ENCODE results near the gene CD84. TPM values are rescaled to one million over a fixed set of nuclear protein-coding genes. Genes with fewer than 3 reads are reported as not detected.
"Not testable (repeated sequence)": the region's sequence is repeated elsewhere in the genome, so short reads cannot be mapped to it uniquely, and the experiment has no call there.

The CD84 gene
- total RNA-seq, 1 experiment from 2014 or later = not detected

DNA sequence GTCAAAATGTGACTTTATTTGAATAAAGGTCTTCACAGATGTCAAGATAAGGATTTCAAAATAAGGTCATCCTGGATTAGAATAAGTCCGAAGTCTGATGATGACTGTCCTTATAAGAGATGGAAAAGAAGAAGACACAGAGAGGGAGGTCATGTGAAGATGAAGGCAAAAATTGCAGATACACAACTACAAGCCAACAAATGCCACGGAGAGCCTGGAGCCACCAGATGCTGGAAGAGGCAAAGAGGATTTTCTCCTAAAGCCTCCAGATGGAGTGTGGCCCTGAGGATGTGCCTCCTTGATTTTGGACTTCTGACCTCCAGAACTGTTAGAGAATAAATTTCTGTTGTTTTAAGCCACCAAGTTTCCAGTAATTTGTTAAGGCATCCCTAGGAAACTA, 36.4 kb upstream of the CD84 start:
- no peak for DNase-seq (ENCODE audit: low read depth, low spot score)
- in situ Hi-C loops (cut with HindIII; ENCODE audit: low pct_unique_long_range_greater_than_20kb, low sequenced_read_pairs) = no loop called here

DNA sequence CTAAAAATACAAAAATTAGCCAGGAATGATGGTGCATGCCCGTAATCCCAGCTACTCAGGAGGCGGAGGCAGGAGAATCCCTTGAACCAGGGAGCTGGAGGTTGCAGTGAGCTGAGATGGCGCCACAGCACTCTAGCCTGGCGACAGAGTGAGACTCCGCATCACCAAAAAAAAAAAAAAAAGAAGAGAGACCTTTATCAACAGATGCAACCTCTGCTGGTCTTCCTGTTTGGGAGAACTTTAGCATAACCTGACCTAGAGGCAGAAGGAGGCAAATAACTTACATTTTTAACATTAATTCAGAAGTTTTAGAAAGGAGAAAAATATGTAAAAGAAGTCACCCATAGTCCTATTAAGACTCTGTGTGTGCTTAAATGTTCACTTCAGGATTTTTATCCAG, 35.1 kb upstream of the CD84 start:
- DNase-seq (ENCODE audit: low read depth, low spot score) = no peak
- in situ Hi-C loops (cut with HindIII; ENCODE audit: low pct_unique_long_range_greater_than_20kb, low sequenced_read_pairs) = no loop called here

DNA sequence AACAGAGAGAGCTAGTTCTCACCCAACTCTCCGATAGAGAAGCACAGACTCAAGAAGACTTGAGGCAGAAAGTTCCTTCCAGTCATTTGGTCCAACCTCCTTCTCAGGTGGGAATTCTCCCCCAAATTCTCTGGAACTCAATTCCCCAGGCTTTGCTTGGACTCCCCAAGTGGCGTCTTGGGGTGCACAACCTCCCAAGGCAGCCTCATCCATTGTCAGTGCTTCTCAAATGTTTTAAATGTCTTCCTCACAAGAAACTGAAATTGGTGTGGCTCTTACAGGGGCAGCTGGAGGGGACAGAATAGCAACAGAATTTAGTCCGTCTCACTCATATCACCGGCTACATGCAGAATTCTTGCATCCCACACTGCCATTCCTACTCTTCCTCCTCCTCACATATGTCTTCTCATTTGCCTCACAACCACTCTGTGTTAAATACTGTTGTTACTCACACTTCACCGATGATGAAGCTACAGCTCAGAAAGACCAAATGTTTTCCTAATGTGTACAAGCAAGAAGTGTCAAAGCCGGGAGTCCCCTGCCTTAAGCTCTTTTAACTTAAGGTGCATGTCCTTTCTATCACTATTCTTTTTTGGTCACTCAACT, 33.4 kb upstream of the CD84 start:
- DNase-seq (ENCODE audit: low read depth, low spot score) = no peak
- in situ Hi-C loops (cut with HindIII; ENCODE audit: low pct_unique_long_range_greater_than_20kb, low sequenced_read_pairs) = no loop called here

DNA sequence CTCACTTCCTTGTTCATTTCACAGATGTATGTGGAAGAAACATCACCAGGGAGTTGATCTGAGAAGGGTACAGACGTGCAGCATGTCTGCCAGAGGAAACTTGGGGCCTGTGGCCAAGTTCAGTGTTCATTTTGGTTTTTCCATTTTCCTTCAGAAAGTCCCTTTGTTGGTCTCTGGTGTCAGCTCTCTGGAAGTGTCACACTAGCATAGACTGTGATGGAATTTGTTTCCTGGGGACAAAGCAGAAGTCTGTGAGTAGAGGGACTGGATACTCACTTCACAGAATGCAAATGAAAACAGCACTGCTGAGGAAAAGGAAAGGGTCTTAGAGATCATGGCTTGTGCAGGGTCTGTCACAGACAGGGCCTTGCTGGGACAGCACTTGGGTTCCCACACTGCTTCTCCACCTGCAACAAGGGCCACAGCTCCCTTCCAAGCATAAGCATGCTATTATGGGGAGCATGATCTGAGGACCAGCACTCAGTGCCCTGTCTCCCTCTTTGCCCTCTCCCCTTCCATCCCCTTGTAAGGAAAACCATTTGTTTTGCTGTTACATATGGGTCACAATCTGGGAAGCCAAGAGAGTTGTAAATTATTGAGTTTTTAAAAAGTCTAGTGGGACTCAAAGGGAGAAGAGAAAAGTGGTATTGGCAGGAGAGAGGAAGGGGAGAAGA, 31.4 kb upstream of the CD84 start:
- in situ Hi-C loops (cut with HindIII; ENCODE audit: low pct_unique_long_range_greater_than_20kb, low sequenced_read_pairs) = no loop called here
- DNase-seq (ENCODE audit: low read depth, low spot score) = no peak

DNA sequence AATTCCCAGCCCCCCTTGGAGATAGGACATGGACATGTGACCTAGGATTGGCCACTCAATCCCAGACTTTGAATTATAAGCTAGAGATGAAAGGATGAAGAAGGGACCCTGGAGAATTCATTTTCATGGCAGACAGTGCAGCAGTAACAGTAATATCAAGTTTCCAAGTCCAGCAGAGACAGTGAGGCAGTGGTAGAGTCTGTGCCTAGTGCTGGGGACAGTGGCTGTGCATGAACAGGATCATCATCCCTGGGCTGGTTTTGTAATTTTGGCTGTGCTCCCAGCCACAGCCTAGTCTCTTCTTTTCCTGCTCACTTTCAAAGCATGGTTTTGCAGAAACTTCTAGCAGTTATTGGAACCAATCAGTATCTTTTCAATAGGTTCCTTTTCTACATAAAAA, 29.6 kb upstream of the CD84 start:
- no peak for DNase-seq (ENCODE audit: low read depth, low spot score)
- in situ Hi-C loops (cut with HindIII; ENCODE audit: low pct_unique_long_range_greater_than_20kb, low sequenced_read_pairs) = no loop called here

DNA sequence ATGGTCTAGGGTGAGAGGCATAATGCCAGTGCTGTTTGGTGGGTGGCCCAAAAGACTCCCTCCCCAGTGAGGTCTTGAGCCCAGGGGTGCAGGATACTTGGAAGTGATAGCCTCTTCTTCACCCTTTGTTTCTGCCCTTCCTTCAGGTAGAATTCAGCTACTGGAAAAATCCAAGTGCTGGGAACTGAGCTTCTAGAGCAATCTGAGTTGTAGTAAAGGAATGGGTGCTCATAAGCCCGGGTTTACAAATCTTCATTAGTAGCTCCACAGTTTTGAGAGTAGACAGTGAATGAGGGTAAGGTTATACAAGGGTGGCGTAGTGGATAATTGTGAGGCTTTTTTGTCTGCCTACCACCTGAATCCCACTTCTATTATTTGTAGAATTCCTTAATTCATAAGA, 29.2 kb upstream of the CD84 start:
- DNase-seq (ENCODE audit: low read depth, low spot score) = no peak
- in situ Hi-C loops (cut with HindIII; ENCODE audit: low pct_unique_long_range_greater_than_20kb, low sequenced_read_pairs) = no loop called here

DNA sequence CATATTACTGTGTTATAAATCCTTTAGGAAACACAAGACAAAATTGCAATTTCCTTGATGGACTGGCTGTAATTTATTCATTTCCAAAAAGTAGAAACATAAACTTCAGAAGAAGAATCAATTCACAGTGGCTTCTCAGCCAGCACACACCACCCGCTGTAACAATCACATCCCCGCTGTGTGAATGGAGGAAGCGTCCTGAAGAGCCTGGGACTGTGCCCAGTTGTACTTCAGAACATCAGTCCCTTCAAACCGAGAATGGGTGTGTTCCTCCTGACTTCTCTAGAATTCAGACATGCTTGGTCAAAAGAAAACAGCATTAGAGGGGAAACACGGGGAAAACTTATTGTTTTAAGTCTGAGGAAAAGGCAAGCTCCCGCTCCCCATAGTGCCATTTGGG, 28.8 kb upstream of the CD84 start:
- DNase-seq (ENCODE audit: low read depth, low spot score) = no peak
- in situ Hi-C loops (cut with HindIII; ENCODE audit: low pct_unique_long_range_greater_than_20kb, low sequenced_read_pairs) = no loop called here

DNA sequence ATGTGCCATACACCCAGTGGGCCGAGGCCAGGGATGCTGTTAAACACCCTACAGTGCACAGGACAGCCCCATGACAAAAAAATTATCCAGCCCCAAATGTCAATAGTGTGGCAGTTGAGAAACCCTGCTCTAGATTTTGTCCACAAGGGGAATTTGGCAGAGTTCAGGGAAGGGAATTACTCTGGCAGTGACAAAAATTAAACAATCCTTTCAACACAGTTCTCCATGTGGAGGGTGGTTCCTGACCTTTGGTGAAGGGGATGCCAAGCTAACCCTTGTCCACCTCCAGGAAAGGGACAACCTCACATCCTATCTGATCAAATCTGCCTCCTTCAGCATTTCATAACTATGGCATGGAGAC, 28.4 kb upstream of the CD84 start:
- in situ Hi-C loops (cut with HindIII; ENCODE audit: low pct_unique_long_range_greater_than_20kb, low sequenced_read_pairs) = no loop called here

DNA sequence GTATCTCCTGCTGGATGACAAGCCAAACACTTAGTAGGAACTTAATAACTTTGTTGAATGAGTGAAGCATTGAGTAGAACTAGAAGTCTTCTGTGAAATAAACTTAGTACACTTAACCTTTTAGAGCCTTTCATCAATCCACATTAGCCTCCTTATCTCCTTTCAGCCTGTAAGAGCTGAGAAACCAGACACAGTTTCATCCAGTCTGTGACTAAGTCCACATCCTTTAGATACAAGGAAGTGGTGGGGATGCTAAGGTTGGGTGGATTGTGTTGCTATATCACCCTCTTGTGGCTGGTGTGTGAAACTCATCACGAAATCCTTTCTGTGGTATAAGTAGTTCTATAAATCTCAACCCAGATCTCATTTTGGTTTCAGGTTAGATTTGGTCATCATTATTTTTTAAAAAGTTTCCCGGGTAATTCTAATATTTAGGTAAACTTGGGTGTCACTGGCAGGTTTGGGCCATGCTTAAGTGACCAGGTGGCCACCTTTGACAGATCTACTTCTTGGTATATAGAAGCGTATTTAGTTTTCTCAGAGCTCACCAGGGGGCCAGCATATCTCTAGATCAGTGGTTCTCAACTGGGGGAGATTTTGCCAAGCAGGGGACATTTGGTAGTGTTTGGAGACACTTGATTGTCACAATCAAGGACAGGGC, 27.8 kb upstream of the CD84 start:
- in situ Hi-C loops (cut with HindIII; ENCODE audit: low pct_unique_long_range_greater_than_20kb, low sequenced_read_pairs) = no loop called here

More for the DNA sequence above, 28.4 kb upstream of the CD84 start:
- no peak for DNase-seq (ENCODE audit: low read depth, low spot score)

DNA sequence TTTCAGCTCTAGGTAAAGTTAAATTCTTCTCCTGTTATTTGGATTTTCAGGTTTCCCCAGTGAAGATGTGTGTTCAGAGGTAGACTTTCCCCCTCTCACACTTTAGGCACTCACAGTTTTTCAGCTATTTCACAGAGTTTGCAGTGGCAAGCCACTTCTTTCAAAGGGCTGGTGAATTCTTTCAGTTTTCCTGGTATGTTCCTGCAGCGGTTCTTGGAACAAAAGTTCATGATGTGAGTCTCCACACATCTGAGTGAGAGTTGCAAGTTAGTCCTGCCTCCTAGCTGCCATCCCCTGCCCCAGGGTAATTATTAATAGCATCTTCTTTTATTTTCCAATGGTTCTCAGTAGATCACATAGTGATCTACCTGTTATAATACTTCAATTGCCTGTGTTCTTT, 27.3 kb upstream of the CD84 start:
- no peak for DNase-seq (ENCODE audit: low read depth, low spot score)
- in situ Hi-C loops (cut with HindIII; ENCODE audit: low pct_unique_long_range_greater_than_20kb, low sequenced_read_pairs) = no loop called here

More for the DNA sequence above, 27.8 kb upstream of the CD84 start:
- peak; percentile 83 for DNase-seq (ENCODE audit: low read depth, low spot score)

DNA sequence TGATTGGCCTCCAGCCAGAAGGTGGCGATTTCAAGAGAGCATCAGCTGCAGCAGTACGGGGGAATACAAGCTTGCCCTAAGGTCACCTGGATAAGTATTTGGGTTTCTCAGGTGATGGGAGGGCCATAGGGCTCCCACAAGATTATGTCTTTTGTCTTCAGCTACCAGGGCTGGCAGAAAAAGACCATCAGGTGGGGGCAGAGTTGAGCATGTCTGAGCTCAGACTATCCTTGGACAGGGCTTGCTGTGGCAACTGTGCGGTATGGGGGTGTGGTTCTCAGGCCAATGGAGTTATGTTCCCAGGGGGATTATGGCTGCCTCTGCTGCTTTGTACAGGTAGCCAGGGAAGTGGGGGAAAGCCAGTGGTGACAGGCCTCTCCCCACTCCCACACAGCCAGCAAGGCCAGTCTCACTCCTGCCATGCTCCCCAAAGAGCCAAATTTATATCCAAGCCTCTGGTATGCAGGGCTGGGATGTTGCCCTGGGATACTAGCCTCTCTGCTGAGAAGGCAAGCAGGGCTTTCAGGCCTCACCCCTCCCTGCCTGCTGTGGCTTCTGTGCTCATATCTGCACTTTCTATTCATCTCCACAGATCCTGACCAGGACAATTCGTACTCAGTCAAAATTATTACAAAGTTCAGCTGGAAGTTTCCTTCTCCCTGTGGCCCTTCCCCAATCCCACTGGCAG, 26.6 kb upstream of the CD84 start:
- in situ Hi-C loops (cut with HindIII; ENCODE audit: low pct_unique_long_range_greater_than_20kb, low sequenced_read_pairs) = no loop called here
- no peak for DNase-seq (ENCODE audit: low read depth, low spot score)

DNA sequence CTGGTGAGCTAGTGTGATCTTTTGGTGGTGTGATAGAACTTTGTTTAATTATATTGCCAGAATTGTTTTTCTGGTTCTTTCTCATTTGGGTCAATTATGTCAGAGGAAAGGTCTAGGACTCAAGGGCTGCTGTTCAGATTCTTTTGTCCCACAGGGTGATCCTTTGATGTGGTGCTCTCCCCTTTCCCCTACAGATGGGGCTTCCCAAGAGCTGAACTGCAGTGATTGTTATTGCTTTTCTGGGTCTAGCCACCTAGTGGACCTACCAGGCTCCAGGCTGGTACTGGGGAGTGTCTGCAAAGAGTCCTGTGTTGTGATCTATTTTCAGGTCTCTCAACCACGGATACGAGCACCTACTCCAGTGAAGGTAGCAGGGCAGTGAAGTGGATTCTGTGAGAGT, 25.9 kb upstream of the CD84 start:
- in situ Hi-C loops (cut with HindIII; ENCODE audit: low pct_unique_long_range_greater_than_20kb, low sequenced_read_pairs) = no loop called here

DNA sequence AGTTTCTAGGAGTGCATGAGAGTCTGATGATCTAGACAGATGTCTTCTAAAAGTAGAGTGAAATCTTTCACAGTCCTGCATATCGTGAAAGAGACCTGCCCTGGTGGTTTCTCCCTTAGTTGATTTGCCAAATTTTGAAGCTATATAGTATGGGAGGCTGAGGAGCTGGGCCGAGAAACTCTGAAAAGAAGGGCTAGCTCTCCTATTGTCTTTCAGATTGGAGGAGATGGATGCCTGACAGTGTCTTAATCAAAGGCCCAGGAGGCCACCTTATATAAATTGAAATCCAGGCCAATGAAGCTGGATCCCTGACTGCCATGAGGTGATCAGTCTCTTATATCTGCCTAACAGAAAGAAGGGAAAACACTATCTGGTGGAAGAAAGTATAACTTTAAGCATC, 18.4 kb upstream of the CD84 start:
- in situ Hi-C loops (cut with HindIII; ENCODE audit: low pct_unique_long_range_greater_than_20kb, low sequenced_read_pairs) = no loop called here
- DNase-seq (ENCODE audit: low read depth, low spot score) = no peak

More for the DNA sequence above, 25.9 kb upstream of the CD84 start:
- DNase-seq (ENCODE audit: low read depth, low spot score) = no peak

DNA sequence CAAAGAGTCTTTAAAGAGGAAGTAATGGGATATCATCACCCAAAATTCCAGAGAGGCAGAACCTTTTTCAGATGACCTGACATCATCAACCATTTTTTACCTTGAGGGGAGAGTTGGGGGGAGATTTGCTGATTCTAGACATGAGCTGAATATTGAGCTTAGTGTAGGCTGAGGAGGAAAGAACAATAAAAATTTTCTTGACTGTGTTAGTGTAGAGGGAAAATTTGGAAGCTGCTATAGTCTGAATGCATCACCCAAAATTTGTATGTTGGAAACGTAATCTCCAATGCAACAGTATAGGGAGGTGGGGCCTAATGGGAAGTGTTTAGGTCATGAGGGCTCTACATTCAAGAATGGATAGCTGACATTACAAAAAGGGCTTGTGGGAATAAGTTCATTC, 17.8 kb upstream of the CD84 start:
- in situ Hi-C loops (cut with HindIII; ENCODE audit: low pct_unique_long_range_greater_than_20kb, low sequenced_read_pairs) = no loop called here
- no peak for DNase-seq (ENCODE audit: low read depth, low spot score)

DNA sequence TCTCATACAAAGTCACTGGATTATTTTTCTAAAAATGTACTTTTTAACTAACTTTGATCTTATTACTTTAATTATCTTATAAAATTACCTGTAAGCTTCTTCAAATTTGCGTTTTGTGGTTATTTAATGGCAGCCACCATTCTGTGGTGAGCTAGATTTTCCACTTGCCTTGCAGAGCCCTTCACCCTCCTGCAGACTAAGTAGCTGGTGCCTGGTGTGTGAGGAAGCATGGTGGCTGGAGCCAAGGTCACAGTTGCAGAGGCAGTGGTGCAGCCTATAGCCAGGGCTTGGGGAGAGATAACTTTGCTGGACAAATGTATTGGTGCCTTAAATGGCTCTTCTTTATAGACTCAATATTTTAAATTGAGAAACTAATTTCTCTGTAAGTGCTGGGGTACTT, 11.2 kb upstream of the CD84 start:
- in situ Hi-C loops (cut with HindIII; ENCODE audit: low pct_unique_long_range_greater_than_20kb, low sequenced_read_pairs) = no loop called here
- no peak for DNase-seq (ENCODE audit: low read depth, low spot score)

DNA sequence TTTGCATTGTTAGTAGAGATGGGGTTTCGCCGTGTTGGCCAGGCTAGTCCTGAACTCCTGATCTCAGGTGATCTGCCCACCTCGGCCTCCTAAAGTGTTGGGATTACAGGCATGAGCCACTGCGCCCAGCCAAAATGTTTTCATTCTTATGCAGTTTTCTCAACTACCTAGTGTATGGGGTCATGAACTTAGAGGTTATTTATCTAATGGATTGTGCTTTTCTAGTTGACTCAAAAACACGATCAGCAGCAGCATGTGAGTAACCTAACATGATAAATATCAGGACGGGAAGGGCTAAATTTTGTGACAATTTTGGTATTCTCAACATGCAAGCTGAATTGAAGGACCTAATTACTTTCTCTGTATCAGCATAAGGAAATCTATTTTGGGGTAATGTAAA, 9.2 kb upstream of the CD84 start:
- in situ Hi-C loops (cut with HindIII; ENCODE audit: low pct_unique_long_range_greater_than_20kb, low sequenced_read_pairs) = no loop called here

DNA sequence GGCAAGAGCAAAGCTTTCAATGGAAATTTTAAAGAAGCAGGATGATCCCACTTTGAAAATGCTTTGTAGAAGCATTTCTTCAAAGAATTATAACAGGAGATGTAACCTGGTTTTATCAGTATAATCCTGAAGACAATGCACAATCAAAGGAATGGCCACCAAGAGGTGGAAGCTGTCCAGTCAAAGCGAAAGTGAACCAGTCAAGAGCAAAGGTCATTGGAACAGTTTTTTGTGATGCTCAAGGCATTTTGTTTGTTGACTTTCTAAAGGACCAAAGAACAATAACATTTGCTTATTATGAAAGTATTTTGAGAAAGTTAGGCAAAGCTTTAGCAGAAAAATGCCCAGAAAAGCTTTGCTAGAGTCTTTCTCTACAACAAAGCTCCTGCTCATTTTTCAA, 5.5 kb upstream of the CD84 start:
- DNase-seq (ENCODE audit: low read depth, low spot score) = no peak
- in situ Hi-C loops (cut with HindIII; ENCODE audit: low pct_unique_long_range_greater_than_20kb, low sequenced_read_pairs) = no loop called here

More for the DNA sequence above, 9.2 kb upstream of the CD84 start:
- no peak for DNase-seq (ENCODE audit: low read depth, low spot score)

DNA sequence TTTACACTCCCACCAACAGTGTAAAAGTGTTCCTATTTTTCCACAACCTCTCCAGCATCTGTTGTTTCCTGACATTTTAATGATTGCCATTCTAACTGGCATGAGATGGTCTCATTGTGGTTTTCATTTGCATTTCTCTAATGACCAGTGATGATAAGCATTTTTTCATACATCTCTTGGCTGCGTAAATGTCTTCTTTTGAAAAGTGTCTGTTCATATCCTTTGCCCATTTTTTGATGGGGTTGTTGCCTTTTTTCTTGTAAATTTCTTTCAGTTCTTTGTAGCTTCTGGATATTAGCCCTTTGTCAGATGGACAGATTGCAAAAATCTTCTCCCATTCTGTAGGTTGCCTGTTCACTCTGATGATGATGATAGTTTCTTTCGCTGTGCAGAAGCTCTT, 3.7 kb upstream of the CD84 start:
- in situ Hi-C loops (cut with HindIII; ENCODE audit: low pct_unique_long_range_greater_than_20kb, low sequenced_read_pairs); DNase-seq (ENCODE audit: low read depth, low spot score): not testable (repeated sequence)

DNA sequence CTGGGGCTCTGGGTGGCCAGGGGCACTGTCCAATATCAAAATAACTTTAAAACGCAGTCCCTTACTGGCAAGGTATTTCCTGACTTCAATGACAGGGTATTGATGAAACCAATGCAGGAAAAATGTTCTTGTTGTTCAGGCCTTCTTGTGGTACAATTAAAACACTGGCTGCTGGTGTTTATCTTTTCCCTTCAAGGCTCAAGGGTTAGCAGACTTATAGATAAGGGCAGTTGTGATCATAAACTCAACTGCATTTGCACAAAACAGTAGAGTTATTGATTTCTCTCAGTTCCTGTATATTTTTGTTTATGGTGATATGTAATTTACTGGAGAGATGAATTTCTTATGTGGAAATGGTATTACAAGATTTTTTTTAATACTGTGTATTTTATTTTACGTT, 2.7 kb upstream of the CD84 start:
- DNase-seq (ENCODE audit: low read depth, low spot score) = no peak
- in situ Hi-C loops (cut with HindIII; ENCODE audit: low pct_unique_long_range_greater_than_20kb, low sequenced_read_pairs) = no loop called here
